Measurements from ENCODE around the gene ERBB4. TPM values are rescaled to one million over a fixed set of nuclear protein-coding genes. Genes with fewer than 3 reads are reported as not detected.
"Not testable (repeated sequence)": the region's sequence is repeated elsewhere in the genome, so short reads cannot be mapped to it uniquely, and the experiment has no call there.

The ERBB4 gene
- polyA plus RNA-seq, 6 donors from 2014 or later: not detected

DNA sequence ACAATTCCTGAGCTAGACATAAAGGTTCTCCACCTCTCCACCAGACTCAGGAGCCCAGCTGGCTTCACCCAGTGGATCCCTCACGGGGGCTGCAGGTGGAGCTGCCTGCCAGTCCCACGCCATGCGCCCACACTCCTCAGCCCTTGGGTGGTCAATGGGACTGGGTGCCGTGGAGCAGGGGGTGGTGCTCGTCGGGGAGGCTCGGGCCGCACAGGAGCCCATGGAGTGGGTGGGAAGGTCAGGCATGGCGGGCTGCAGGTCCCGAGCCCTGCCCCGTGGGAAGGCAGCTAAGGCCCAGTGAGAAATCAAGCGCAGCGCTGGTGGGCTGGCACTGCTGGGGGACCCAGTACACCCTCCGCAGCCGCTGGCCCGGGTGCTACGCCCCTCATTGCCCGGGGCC, 1014.4 kb downstream of the ERBB4 start:
- not testable (repeated sequence) for H3K36me3 Mint-ChIP-seq; H3K4me1 Mint-ChIP-seq; H3K27me3 Mint-ChIP-seq; H3K4me3 Mint-ChIP-seq; H3K27ac Mint-ChIP-seq; ATAC-seq (ENCODE audit: low read depth in 2 of 2); DNase-seq
- peaks cover 0 to 12% (median 2%) of the 10 kb centered on the region in 7 donors for H3K9me3 Mint-ChIP-seq

DNA sequence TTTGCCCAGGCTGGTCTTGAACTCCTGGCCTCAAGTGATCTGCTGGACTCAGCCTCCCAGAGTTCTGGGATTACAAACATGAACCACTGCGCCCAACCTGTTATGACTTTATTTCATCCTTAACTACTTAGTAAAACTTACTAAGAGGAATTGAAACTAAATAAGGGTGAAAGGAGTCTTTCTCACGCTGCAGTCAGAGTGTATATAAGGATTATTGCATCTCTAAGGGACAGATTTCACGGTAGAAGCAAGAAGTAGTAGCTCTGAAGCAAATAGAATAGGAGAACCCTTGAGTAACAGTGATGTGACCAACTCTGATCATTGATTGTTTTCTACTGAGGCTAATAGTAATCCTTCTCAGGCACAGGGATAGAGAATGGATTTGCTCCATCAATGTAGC, 1022.1 kb downstream of the ERBB4 start:
- Mint-ChIP-seq H3K4me1 (no peaks in the 10 kb centered on the region), H3K27ac (no peak overlapping the region), H3K9me3 (peaks cover 0 to 4% (median 0%) of the 10 kb centered on the region in 7 donors), H3K36me3 (no peaks in the 10 kb centered on the region), H3K4me3 (no peak overlapping the region), H3K27me3 (no peaks in the 10 kb centered on the region)
- ATAC-seq (ENCODE audit: low read depth in 2 of 2) (no peak), DNase-seq (no peak)

GRCh38 chr2:211514049-211514448, 1024.6 kb downstream of the ERBB4 start:
- H3K9me3 Mint-ChIP-seq: peaks cover 0 to 3% (median 0%) of the 10 kb centered on the region in 7 donors
- no peaks in the 10 kb centered on the region for H3K36me3 Mint-ChIP-seq
- H3K4me3 Mint-ChIP-seq: no peak overlapping the region
- H3K27me3 Mint-ChIP-seq: no peaks in the 10 kb centered on the region
- ATAC-seq (ENCODE audit: low read depth in 2 of 2) (no peak), DNase-seq (no peak)
- no peak overlapping the region for H3K27ac Mint-ChIP-seq
- no peaks in the 10 kb centered on the region for H3K4me1 Mint-ChIP-seq

DNA sequence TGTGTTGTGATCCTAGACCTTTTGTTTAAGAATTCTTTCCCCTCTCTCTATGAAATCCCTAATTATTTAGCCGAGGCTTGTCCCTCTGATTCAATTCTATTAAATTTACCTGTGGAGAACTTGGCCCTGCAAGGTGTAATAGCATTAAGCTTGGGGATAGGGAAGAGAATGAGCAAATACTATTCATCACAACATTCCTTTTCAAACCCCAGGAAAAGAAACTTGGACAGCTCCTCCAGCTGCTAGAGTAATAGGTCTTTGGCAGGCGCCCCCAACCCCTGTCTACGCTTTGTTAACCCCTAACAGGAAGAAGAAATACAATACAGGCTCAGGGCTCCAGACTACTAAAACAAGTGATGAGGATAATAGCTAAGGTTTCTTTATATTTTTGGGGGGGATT, 1025.2 kb downstream of the ERBB4 start:
- no peaks in the 10 kb centered on the region for H3K36me3 Mint-ChIP-seq
- peaks cover 0 to 3% (median 0%) of the 10 kb centered on the region in 7 donors for H3K9me3 Mint-ChIP-seq
- DNase-seq: no peak
- ATAC-seq (ENCODE audit: low read depth in 2 of 2): no peak
- H3K27me3 Mint-ChIP-seq: no peaks in the 10 kb centered on the region
- no peak overlapping the region for H3K27ac Mint-ChIP-seq
- H3K4me1 Mint-ChIP-seq: no peaks in the 10 kb centered on the region
- H3K4me3 Mint-ChIP-seq: no peak overlapping the region

DNA sequence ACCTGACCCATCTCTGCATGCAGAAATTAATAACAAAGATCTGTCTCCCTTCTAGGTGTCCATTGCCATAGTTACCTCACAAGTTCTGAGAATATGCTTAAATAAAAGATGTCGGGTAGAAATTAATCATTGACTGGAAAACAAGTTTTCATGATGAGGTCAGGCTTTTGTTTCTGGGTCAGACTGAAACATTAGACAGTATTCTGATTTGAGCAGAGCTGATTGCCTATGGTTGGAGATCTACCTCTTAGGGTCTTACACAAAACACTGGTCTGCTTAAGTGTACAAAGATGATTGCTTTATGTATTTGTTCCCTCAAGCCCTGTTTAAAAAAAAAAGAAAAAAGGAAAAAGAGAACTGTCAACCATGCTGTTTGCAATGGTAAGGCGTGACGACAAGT, 1025.8 kb downstream of the ERBB4 start:
- Mint-ChIP-seq H3K27me3 (no peaks in the 10 kb centered on the region), H3K9me3 (peaks cover 0 to 3% (median 0%) of the 10 kb centered on the region in 7 donors), H3K27ac (no peak overlapping the region), H3K4me3 (no peak overlapping the region), H3K36me3 (no peaks in the 10 kb centered on the region), H3K4me1 (no peaks in the 10 kb centered on the region)
- DNase-seq (no peak), ATAC-seq (ENCODE audit: low read depth in 2 of 2) (no peak)

DNA sequence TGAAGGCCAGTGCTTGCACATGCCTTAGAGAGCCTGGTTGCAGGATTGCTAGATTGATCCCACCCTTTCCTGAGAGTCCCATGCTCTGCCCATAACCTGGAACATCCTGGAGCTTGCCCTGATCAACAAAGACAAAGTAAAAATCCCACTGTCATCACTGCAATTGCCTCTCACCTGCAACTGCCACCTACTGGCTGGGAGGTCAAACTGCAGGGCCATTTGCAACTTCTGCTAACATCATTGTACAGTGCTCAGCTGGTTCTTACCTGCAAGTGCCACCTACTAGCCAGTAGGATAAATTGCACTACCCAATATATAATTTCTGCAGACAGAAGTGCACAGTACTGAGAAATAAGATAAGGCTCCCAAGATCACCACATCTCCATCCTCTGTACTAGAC, 1034.7 kb downstream of the ERBB4 start:
- no peak for ATAC-seq (ENCODE audit: low read depth in 2 of 2)
- no peak for DNase-seq
- no peaks in the 10 kb centered on the region for H3K36me3 Mint-ChIP-seq
- no peak overlapping the region for H3K27ac Mint-ChIP-seq
- H3K9me3 Mint-ChIP-seq: peaks cover 6 to 10% (median 8%) of the 10 kb centered on the region in 7 donors
- no peaks in the 10 kb centered on the region for H3K4me1 Mint-ChIP-seq
- no peak overlapping the region for H3K4me3 Mint-ChIP-seq
- no peaks in the 10 kb centered on the region for H3K27me3 Mint-ChIP-seq

GRCh38 chr2:211503198-211503597, 1035.4 kb downstream of the ERBB4 start:
- no peaks in the 10 kb centered on the region for H3K36me3 Mint-ChIP-seq
- no peak overlapping the region for H3K27ac Mint-ChIP-seq
- no peaks in the 10 kb centered on the region for H3K4me1 Mint-ChIP-seq
- no peaks in the 10 kb centered on the region for H3K27me3 Mint-ChIP-seq
- H3K4me3 Mint-ChIP-seq: no peak overlapping the region
- peaks cover 6 to 10% (median 8%) of the 10 kb centered on the region in 7 donors for H3K9me3 Mint-ChIP-seq
- no peak for DNase-seq
- no peak for ATAC-seq (ENCODE audit: low read depth in 2 of 2)

GRCh38 chr2:211498551-211499205, 1039.9 kb downstream of the ERBB4 start:
- Mint-ChIP-seq H3K9me3 (peaks cover 0 to 8% (median 2%) of the 10 kb centered on the region in 7 donors), H3K4me1 (no peaks in the 10 kb centered on the region), H3K27ac (no peak overlapping the region), H3K27me3 (no peaks in the 10 kb centered on the region), H3K4me3 (no peak overlapping the region), H3K36me3 (no peaks in the 10 kb centered on the region)
- ATAC-seq (ENCODE audit: low read depth in 2 of 2) (no peak), DNase-seq (no peak)

DNA sequence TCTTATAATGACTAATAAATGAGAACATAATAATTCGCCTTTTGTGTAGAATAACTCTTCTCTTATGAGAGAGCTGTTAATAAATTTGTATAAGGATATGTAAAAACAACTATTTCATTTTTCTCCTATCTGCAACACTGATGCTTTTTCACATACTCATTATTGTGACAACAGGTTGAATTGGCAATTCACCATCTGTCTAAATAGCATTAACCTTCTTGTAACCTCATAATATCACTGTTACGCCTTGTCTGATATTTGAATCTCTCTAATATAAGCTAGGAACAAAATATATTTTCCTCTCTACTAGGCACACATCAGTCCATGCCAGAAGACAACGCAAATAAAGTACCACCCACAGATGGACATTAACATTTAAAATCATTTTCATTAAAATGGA, 1043.3 kb downstream of the ERBB4 start:
- ATAC-seq (ENCODE audit: low read depth in 2 of 2) (no peak), DNase-seq (no peak)
- Mint-ChIP-seq H3K27ac (no peak overlapping the region), H3K4me1 (no peaks in the 10 kb centered on the region), H3K4me3 (no peak overlapping the region), H3K36me3 (no peaks in the 10 kb centered on the region), H3K9me3 (peaks cover 0 to 4% (median 0%) of the 10 kb centered on the region in 7 donors), H3K27me3 (no peaks in the 10 kb centered on the region)

- DNase-seq: no peak
- no peak overlapping the region for H3K4me3 Mint-ChIP-seq
- H3K36me3 Mint-ChIP-seq: no peaks in the 10 kb centered on the region
- ATAC-seq (ENCODE audit: low read depth in 2 of 2): no peak
- peaks cover 0 to 4% (median 0%) of the 10 kb centered on the region in 7 donors for H3K9me3 Mint-ChIP-seq
- no peak overlapping the region for H3K27ac Mint-ChIP-seq
- H3K4me1 Mint-ChIP-seq: no peaks in the 10 kb centered on the region
- H3K27me3 Mint-ChIP-seq: no peaks in the 10 kb centered on the region
These were observed 1044.1 kb downstream of the ERBB4 start for GRCh38 chr2:211494536-211494935.

- no peaks in the 10 kb centered on the region for H3K4me1 Mint-ChIP-seq
- no peak for ATAC-seq (ENCODE audit: low read depth in 2 of 2)
- H3K4me3 Mint-ChIP-seq: no peak overlapping the region
- H3K27ac Mint-ChIP-seq: no peak overlapping the region
- no peaks in the 10 kb centered on the region for H3K27me3 Mint-ChIP-seq
- DNase-seq: no peak
- peaks cover 0 to 4% (median 0%) of the 10 kb centered on the region in 7 donors for H3K9me3 Mint-ChIP-seq
- no peaks in the 10 kb centered on the region for H3K36me3 Mint-ChIP-seq
These were observed 1044.5 kb downstream of the ERBB4 start for GRCh38 chr2:211494085-211494484.

GRCh38 chr2:211487733-211488132, 1050.9 kb downstream of the ERBB4 start:
- no peak for ATAC-seq (ENCODE audit: low read depth in 2 of 2)
- no peaks in the 10 kb centered on the region for H3K36me3 Mint-ChIP-seq
- H3K9me3 Mint-ChIP-seq: no peaks in the 10 kb centered on the region

GRCh38 chr2:211479536-211480150, 1059.0 kb downstream of the ERBB4 start:
- Mint-ChIP-seq H3K4me3 (no peak overlapping the region), H3K27ac (no peak overlapping the region), H3K4me1 (no peaks in the 10 kb centered on the region), H3K9me3 (peaks cover 0 to 7% (median 0%) of the 10 kb centered on the region in 7 donors), H3K27me3 (no peaks in the 10 kb centered on the region), H3K36me3 (no peaks in the 10 kb centered on the region)
- DNase-seq (no peak), ATAC-seq (ENCODE audit: low read depth in 2 of 2) (no peak)

More at GRCh38 chr2:211487733-211488132, 1050.9 kb downstream of the ERBB4 start:
- DNase-seq: no peak
- H3K4me3 Mint-ChIP-seq: no peak overlapping the region
- H3K27ac Mint-ChIP-seq: no peak overlapping the region
- no peaks in the 10 kb centered on the region for H3K27me3 Mint-ChIP-seq
- H3K4me1 Mint-ChIP-seq: no peaks in the 10 kb centered on the region

DNA sequence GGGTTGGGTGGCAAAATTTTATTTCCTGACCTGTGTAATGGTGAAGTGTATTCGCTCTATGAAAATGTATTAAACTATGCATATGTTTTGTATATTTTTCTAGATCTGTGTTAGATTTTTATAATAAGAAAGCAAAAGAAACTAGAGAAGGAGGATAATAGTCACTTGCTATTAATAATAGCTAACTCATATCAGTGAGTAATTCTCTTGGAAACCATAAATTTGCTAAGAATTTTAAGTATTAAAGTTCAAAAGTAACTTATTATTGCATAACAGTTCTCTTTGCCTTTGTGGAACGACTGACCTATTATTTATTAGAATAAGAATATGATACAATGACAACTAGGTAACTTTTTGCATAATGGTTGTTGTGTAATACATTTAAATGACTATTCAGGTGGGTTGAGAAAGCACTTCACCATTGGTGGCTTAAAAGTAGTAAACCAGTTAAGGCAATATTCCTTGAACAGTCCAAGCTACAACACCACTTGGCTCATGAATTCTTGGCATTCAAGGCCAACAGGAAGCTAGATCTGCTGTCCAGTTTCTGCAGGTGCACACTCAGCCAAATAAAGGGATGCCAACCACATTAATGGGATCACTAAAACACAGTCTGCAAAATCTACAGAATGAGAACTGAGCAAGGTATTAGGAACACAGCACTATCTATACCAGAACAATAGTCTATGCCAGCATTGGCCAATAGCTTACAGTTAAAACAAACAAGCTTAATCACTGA, 1060.9 kb downstream of the ERBB4 start:
- no peaks in the 10 kb centered on the region for H3K27me3 Mint-ChIP-seq
- no peaks in the 10 kb centered on the region for H3K36me3 Mint-ChIP-seq
- H3K4me1 Mint-ChIP-seq: no peaks in the 10 kb centered on the region
- no peak overlapping the region for H3K27ac Mint-ChIP-seq
- H3K4me3 Mint-ChIP-seq: no peak overlapping the region
- DNase-seq: no peak
- ATAC-seq (ENCODE audit: low read depth in 2 of 2): no peak
- H3K9me3 Mint-ChIP-seq: peaks cover 0 to 10% (median 0%) of the 10 kb centered on the region in 7 donors

All from naive B cell (primary cell).